K562 (cell line): ENCODE measurements around the gene ATAD3C. TPM values are rescaled to one million over a fixed set of nuclear protein-coding genes. Genes with fewer than 3 reads are reported as not detected.

Source experiments
- ATF1 ChIP-seq, 2 experiments: fragments of 450-650 bp in 1 of 2; IDR thresholded peaks; 2 replicates each; pipeline ENCODE4 v1.6.1; 2016; ENCODE audit warnings: missing compliant biosample characterization in 1 of 2, missing genetic modification characterization in 1 of 2
- CHD1 ChIP-seq: fragments of 200-600 bp; sonication (generic); IDR thresholded peaks from one replicate; pipeline ENCODE4 v1.6.1; 2012; ENCODE audit warnings: mild to moderate bottlenecking, moderate library complexity, low read length, inconsistent platforms
- CREM ChIP-seq: IDR thresholded peaks from 2 replicates; pipeline ENCODE4 v1.6.1; 2014; ENCODE audit warnings: antibody characterized with exemption, low read depth
- DDX20 ChIP-seq: fragments of 450-650 bp; IDR thresholded peaks from 2 replicates; pipeline ENCODE4 v1.6.1; 2016; ENCODE audit warnings: missing genetic modification characterization, low read depth, mild to moderate bottlenecking, missing compliant biosample characterization, moderate library complexity
- E2F3 ChIP-seq: fragments of 250-450 bp; sonication (Bioruptor Pico); IDR thresholded peaks from 2 replicates; pipeline ENCODE4 v1.4.0; 2020; ENCODE audit warnings: mild to moderate bottlenecking
- ELK1 ChIP-seq: sonication (generic); formaldehyde crosslinking; IDR thresholded peaks from 2 replicates; pipeline ENCODE4 v1.8.1; 2022; ENCODE audit warnings: missing genetic modification reagents
- GATAD2A ChIP-seq: fragments of 450-650 bp; IDR thresholded peaks from 2 replicates; pipeline ENCODE4 v1.6.1; 2017
- HNRNPH1 ChIP-seq: fragments of 200-400 bp; formaldehyde crosslinking; optimal IDR thresholded peaks from 2 replicates; pipeline ENCODE3; 2017; ENCODE audit warnings: low read depth, mild to moderate bottlenecking, low read length, moderate library complexity
- MYC ChIP-seq, 2 experiments: fragments of 250-450 bp in 1 of 2; sonication (Bioruptor Pico) in 1 of 2; IDR thresholded peaks; 2 replicates each; pipeline versions ENCODE4 v1.5.1 to v1.6.1; 2012 to 2021; ENCODE audit warnings: low read depth in 2 of 2, borderline replicate concordance in 1 of 2, improper control_type of control experiment in 1 of 2, low read length in 1 of 2, mild to moderate bottlenecking in 1 of 2, moderate library complexity in 1 of 2
- NFRKB ChIP-seq: fragments of 450-650 bp; IDR thresholded peaks from 2 replicates; pipeline ENCODE4 v1.6.1; 2016; ENCODE audit warnings: low read depth
- NR2C2 ChIP-seq, 2 experiments: fragments of 200-800 bp in 1 of 2; sonication (Bioruptor generic) in 1 of 2; sonication (generic) in 1 of 2; formaldehyde crosslinking in 1 of 2; IDR thresholded peaks; 2 replicates each; pipeline versions ENCODE4 v1.6.1 to v1.8.0; 2016 to 2022; ENCODE audit warnings: mild to moderate bottlenecking in 1 of 2, missing compliant biosample characterization in 1 of 2, missing genetic modification characterization in 1 of 2, missing genetic modification reagents in 1 of 2
- SREBF2 ChIP-seq: sonication (generic); formaldehyde crosslinking; IDR thresholded peaks from 2 replicates; pipeline ENCODE4 v1.4.0; 2020; ENCODE audit warnings: mild to moderate bottlenecking, missing genetic modification reagents
- STAT5A ChIP-seq: IDR thresholded peaks from 2 replicates; pipeline ENCODE4 v1.6.1; 2012; ENCODE audit warnings: low read length, inconsistent platforms, borderline replicate concordance
- TFAP4 ChIP-seq: sonication (generic); formaldehyde crosslinking; IDR thresholded peaks from 2 replicates; pipeline ENCODE4 v1.8.0; 2022; ENCODE audit warnings: missing genetic modification reagents, mild to moderate bottlenecking, moderate library complexity, borderline replicate concordance
- THRB ChIP-seq: fragments of 450-650 bp; formaldehyde crosslinking; conservative IDR thresholded peaks from 2 replicates; pipeline ENCODE4 v1.4.0; 2022; ENCODE audit warnings: mild to moderate bottlenecking, missing genetic modification characterization
- ZC3H11A ChIP-seq: IDR thresholded peaks from 2 replicates; pipeline ENCODE4 v1.6.1; 2012; ENCODE audit warnings: low read depth, low read length, improper control_type of control experiment
- ZFP30 ChIP-seq: fragments of 250-450 bp; sonication (Bioruptor Pico); IDR thresholded peaks from 2 replicates; pipeline ENCODE4 v1.8.0; 2022; ENCODE audit warnings: moderate library complexity, mild to moderate bottlenecking, inconsistent platforms, borderline replicate concordance
- ZNF212 ChIP-seq: fragments of 450-650 bp; formaldehyde crosslinking; IDR thresholded peaks from 2 replicates; pipeline ENCODE4 v1.4.0; 2020; ENCODE audit warnings: mild to moderate bottlenecking
- ZNF324 ChIP-seq: fragments of 250-450 bp; sonication (Bioruptor Pico); IDR thresholded peaks from 2 replicates; pipeline ENCODE4 v1.4.0; 2020; ENCODE audit warnings: mild to moderate bottlenecking
- polyA plus RNA-seq, 8 experiments: library from polyadenylated mRNA; depleted of rRNA in 4 of 8; stranded (reverse) in 5 of 8; unstranded in 3 of 8; fragments of >200 nt; fragmentation: Nextera tagmentation in 2 of 8; fragmentation: Illumina TruSeq in 1 of 8; extraction: Ambion mirVana in 2 of 8; extraction: Trizol in 1 of 8; gene quantifications; 2 replicates each; pipeline versions ENCODE4 v1.2.1 to v1.2.3, GENCODE V29; 2011 to 2014; ENCODE audit warnings: inconsistent platforms in 1 of 8, missing spikeins in 1 of 8
- total RNA-seq, 7 experiments: library from RNA; depleted of rRNA in 6 of 7; stranded (reverse); fragments of >200 nt in 6 of 7; fragmentation: Illumina TruSeq in 2 of 7; extraction: Trizol in 2 of 7; gene quantifications; 2 replicates each; pipeline versions ENCODE4 v1.2.1 to v1.2.3, GENCODE V29; 2011 to 2021; ENCODE audit warnings: low replicate concordance in 1 of 7

ATAD3C gene
- total and polyA plus RNA-seq, 9 of the 15 experiments (the other 6 are each of a cell fraction or from before 2014, with no cell fraction given): 0.03 to 0.18 TPM; not detected in 7

GRCh38 chr1:1406821-1407635 is 42.5 kb upstream of the ATAD3C start, which contains the start of gene MRPL20 (continued):
- TF ChIP-seq NR2C2 (CRISPR knock-in tag; IDR thresholded peaks at IDR 0.05) (peak; percentile 100), NR2C2 (tag; IDR thresholded peaks at IDR 0.05) (peak; percentile 100), THRB (CRISPR knock-in tag) (peak; percentile 85; the same call in 1 of the 2 replicates), DDX20 (tag) (no peak), ELK1 (CRISPR knock-in tag) (no peak), TFAP4 (peak; percentile 92), ZNF212 (CRISPR knock-in tag) (no peak; the same call in 1 of the 2 replicates), STAT5A (no peak), CREM (peak; percentile 94), E2F3 (peak; percentile 17; the same call in 1 of the 2 replicates), ZFP30 (CRISPR knock-in tag) (no peak), CHD1 (no peak), MYC (IDR thresholded peaks at IDR 0.05; ENCODE audit: low read depth, low read length) (peak; percentile 98), MYC (CRISPR knock-in tag; IDR thresholded peaks at IDR 0.05; ENCODE audit: borderline replicate concordance, low read depth) (peak; percentile 87), ZC3H11A (peak; percentile 23; the same call in 1 of the 2 replicates), HNRNPH1 (no peak), NFRKB (peak; percentile 89), ATF1 (CRISPR knock-in tag; IDR thresholded peaks at IDR 0.05) (0 out of 2 replicates have a peak, but pooled peaks have one; percentile 13), ATF1 (tag; IDR thresholded peaks at IDR 0.05) (peak; percentile 87), SREBF2 (CRISPR knock-in tag) (no peak), GATAD2A (no peak), ZNF324 (CRISPR knock-in tag) (0 out of 2 replicates have a peak, but pooled peaks have one; percentile 22)
